GM19397 (cell line): ENCODE data around the gene ANKRD34B.
"Not testable (repeated sequence)": the region's sequence is repeated elsewhere in the genome, so short reads cannot be mapped to it uniquely, and the experiment has no call there.

Experiments used
- ATAC-seq: cut with Tn5 transposase; IDR thresholded peaks from one replicate; pipeline ENCODE4 v1.9.1; 2021; ENCODE audit warnings: mild to moderate bottlenecking, moderate library complexity; ENCODE audit not compliant: unreplicated experiment

Gene ANKRD34B

DNA sequence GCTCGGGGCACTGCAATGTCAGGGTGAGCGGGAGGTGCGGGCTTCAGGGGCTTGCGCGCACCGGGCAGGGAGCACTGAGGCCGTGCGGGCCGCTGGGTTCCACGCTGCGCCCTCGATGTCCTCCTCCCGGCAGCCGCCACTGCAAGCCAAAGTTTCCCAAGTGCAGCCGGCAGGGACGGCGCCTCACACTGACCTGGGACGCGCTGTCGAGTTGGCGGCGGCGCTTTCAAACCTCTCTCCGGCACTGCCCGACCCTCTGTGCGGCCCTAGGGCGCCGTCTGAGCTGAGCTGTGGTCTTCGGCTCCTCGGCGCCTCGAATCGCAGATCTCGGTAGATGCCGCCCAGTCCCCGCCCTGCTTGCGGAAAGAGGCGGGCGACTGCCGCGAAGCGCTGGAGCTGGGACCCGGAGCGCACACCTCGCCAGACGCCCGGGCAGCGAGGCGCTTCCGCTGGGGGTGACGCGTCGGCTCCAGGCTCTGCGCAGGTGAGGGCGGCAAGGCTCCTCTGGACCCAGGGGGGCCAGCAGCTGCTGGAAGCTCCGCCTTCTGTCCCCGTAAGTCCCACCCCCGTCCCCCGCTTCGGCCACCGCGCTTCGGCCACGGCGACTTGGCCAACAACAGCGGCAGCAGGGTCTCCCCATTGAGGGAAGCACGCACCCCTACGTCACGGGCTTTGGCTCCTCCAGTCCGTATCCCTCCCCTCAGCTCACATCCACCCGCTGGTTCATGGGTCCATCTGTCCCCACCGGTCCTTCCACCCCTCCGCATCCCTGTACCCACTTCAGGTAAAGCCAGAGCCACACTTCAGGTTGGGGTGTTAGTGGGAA is at the start of gene ANKRD34B:
TSS of gene ANKRD34B (minus strand) at position 320 of the 826 bp plus-strand sequence. CDS start 10,261 bp downstream, outside the sequence.
- ATAC-seq, result no peak

- no peak for ATAC-seq
Observed at GRCh38 chr5:80619086-80619485, 49.0 kb upstream of the ANKRD34B start.

GRCh38 chr5:80618438-80618837 is 48.4 kb upstream of the ANKRD34B start:
- ATAC-seq, result no peak

DNA sequence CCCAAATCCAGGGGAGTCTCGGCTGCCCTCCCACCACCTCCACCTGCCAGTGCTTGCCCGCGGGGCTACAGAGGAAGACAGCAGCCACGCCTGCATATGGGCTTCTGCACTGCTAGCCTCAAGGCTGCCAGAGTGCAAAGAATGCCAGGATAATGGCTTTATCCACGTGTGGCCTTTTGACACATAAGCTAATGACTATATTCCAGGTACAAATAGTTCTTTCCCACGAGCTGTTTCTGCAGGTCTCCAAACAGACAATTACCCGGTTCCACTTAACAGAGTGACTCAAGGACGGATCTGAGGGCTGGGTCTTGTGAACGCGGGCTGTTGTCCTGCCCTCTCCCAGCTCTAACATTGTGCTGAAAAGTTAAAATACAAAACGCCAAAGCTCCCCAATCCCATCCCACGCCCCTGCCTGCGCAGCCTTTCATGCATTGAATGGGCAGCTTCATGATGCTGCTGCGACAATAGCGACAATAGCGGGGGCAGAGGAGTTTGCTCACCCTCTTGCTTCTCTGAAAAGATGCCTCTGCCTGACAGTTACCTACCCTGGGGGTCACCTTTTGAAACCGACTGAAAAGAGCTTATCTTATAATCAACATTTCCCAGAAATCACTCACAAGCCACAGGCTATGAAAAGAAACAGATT is 45.3 kb upstream of the ANKRD34B start:
- no peak for ATAC-seq

DNA sequence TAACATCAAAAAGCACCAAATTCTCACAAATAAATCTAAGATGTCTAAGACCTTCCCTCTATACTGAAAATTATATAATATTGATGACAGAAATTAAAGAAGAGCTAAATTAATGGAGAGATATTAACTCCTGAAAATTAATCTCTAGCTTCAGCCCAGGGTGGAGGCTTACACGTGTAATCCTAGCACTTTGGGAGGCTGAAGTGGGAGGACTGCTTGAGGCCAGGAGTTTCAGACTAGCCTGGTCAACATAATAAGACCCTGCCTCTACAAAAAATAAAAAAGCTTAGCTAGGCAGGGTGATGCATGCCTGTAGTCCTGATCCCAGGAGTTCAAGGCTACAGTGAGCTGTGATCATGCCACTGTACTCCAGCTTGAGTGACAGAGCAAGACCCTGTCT is 39.6 kb upstream of the ANKRD34B start:
- no peak for ATAC-seq

DNA sequence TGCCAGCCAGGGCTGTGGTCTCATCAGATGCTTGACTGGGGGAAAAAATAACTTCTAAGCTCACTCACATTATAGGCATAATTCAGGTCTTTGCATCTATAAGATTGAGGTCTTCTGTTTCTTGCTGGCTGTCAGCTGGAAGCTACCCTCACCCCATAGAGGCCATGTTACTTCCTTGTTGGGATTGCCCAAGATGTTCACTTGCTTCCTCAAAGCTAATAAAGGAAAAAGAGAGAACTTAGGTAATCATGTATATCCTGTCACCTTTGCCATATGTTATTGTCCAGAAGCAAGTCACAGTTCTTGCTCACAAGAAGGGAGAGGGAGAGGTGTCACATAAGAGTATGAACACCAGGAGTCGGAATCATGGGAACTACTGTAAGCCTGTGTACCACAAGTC is 38.7 kb upstream of the ANKRD34B start:
- ATAC-seq, result no peak

GRCh38 chr5:80607832-80608231 is 37.8 kb upstream of the ANKRD34B start:
- peak; percentile 71 for ATAC-seq

DNA sequence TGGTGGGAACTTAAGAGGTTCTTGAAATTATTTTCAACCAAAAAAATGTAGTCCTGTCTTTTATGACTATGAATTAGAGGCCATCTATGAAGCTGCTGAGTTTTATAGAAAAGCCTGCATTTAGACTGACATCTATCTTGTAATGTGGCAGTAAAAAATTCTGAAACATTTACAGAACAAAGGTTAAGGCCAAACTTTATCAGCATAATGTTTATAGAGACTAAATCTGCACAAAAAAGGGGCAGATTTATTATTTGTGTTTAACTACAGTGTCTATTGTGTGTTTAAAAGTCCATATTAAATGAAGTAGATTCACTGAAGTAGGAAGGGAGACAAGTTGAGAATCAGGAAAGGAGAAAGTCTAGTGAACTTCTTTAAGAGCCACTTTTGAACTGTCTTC is 37.3 kb upstream of the ANKRD34B start:
- no peak for ATAC-seq

DNA sequence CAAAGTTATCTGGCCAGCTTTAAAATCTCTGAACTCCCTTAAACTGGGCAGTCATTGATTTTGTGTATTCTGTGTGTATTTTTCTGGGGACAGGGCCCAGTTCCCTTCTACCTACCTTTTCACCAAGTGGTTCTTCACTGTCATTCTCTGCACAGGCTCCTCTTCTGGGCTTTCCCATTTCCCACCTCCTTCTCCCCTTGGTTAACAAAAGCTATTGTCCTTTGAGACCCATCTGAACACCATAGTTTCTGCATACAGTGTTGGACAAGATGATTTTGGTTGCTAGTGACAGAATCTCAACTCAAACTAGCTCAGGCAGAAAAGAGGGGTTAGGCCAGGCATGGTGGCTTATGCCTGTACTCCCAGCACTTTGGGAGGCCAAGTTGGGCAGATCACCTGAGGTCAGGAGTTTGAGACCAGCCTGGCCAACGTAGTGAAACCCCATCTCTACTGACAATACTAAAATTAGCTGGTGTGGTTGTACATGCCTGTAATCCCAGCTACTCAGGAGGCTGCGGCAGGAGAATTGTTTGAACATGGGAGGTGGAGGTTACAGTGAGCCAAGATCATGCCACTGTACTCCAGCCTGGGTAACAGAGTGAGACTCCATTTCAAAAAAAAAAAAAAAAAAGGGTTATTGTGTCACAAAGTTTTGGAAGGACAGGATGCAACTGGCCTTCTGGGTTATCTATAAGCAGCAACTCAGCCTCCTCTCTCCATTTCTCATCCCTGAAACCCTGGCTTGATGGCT is 31.0 kb upstream of the ANKRD34B start:
- no peak for ATAC-seq

DNA sequence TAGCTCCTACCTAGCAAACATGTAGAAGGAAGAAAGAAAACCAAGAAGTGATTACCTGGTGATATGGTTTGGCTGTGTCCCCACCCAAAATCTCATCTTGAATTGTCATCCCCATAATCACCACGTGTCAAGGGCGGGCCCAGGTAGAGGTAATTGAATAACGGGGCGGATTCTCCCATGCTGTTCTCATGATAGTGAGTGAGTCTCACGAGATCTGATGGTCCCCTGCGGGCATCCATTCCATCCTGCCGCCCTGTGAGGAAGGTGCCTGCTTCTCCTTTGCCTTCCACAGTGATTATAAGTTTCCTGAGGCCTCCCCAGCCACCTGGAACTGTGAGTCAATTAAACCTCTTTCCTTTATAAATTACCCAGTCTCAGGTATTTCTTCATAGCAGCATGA is 27.4 kb upstream of the ANKRD34B start:
- ATAC-seq, result no peak

GRCh38 chr5:80594810-80595209 is 24.7 kb upstream of the ANKRD34B start:
- no peak for ATAC-seq

- no peak for ATAC-seq
Observed at GRCh38 chr5:80592761-80593160, 22.7 kb upstream of the ANKRD34B start.

- no peak for ATAC-seq
Observed at GRCh38 chr5:80592105-80592504, 22.0 kb upstream of the ANKRD34B start.

- no peak for ATAC-seq
Observed at GRCh38 chr5:80591352-80591751, 21.3 kb upstream of the ANKRD34B start.

DNA sequence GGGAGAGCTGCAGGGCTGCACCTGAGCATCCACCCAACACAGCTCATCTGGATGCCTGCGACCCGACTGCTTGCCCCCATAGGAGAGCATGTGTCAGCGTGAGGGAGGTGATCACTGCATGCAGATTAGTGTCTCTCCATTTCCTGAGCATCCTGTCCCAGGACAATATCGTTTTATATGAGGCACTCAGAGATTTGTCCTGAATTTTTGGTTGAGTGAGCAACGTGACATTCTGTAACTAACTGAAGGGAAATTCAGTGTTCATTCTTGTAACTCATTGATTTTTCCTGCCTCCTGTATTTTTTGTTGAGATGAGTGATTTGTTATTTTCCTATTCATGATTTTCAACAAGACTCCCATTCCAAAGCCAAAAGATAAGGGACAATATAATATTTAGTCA is 20.7 kb upstream of the ANKRD34B start:
- ATAC-seq, result no peak

- no peak for ATAC-seq
Observed at GRCh38 chr5:80588858-80589540, 18.9 kb upstream of the ANKRD34B start.

DNA sequence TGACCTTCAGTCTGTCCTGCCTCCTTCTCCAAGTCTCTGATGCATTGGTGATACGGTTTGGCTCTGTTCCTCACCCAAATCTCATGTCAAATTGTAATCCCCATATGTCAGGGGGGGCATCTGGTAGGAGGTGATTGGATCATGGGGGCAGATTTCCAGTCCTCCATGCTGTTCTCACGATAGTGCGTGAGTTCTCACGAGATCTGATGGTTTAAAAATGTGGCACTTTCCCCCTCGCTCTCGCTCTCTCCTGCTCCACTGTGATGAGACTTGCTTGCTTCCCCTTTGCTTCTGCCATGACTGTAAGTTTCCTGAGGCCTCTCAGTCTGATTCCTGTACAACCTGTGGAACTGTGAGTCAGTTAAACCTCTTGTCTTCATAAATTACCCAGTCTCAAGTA is 14.7 kb upstream of the ANKRD34B start:
- no peak for ATAC-seq

GRCh38 chr5:80580291-80580690 is 10.2 kb upstream of the ANKRD34B start:
- ATAC-seq, result not testable (repeated sequence)

- ATAC-seq, result no peak
Observed at GRCh38 chr5:80579050-80579449, 9.0 kb upstream of the ANKRD34B start.

DNA sequence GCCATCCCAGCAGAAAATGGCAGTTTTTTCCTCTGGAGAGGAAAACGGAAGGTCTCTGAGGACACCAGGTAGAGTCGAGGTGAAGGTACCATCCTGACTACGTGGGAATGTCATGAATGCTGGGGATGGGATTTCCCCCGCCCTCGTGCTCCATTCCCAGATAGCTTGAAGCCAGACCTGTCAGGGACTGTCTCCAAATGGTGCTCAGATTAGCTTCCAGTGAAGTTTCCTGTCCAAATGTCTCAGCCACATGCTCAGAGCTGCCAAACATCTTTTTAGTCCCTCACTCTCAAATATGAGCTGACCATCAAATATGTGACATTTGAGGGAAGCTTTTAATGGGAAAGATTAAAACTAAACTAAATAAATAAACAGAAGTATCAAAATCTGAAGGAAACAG is 7.6 kb upstream of the ANKRD34B start:
- ATAC-seq, result no peak

DNA sequence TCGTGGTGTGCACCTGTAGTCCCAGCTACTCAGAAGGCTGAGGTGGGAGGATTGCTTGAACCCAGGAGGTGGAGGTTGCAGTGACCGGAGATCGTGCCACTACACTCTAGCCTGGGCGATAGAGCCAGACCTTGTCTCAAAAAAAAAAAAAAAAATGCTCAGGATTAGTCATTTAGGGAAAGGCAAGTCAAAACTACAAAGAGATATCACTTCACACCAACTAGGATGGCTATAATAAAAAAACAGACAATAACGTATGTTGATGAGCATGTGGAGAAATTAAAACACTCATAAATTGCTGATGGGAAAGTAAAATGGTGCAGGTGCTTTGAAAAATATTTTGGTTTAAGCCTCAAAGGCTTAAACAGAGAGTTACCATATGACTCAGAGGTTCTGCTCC is 6.3 kb upstream of the ANKRD34B start:
- ATAC-seq, result no peak
